Lung (tissue), 12 donors: ENCODE data around the gene EHMT1. TPM values are rescaled to one million over a fixed set of nuclear protein-coding genes. Genes with fewer than 3 reads are reported as not detected.

Source experiments
- ATAC-seq: fragments of 200-7000 bp; cut with Tn5 transposase; one replicate; pipeline ENCODE4 v1.9.1; 2020; ENCODE audit warnings: moderate number of reproducible peaks; ENCODE audit not compliant: insufficient read depth, low FRiP score
- DNase-seq, 3 donors: peaks; one replicate each; pipeline ENCODE4 v3.0.0-alpha.2; 2013 to 2017
- H3K27ac ChIP-seq, 2 donors: one replicate each; pipeline ENCODE4 v1.5.1; 2013; ENCODE audit warnings: mild to moderate bottlenecking in 2 of 2, moderate library complexity in 2 of 2, control low read depth in 1 of 2, inconsistent platforms in 1 of 2, low read depth in 1 of 2, low read length in 1 of 2
- H3K27me3 ChIP-seq, 3 donors: one replicate each; pipeline ENCODE4 v1.5.1; 2013; ENCODE audit warnings: low read length in 2 of 3; ENCODE audit not compliant: control insufficient read depth in 3 of 3, insufficient read depth in 3 of 3
- H3K36me3 ChIP-seq, 4 donors: one replicate each; pipeline ENCODE4 v1.5.1; 2013; ENCODE audit warnings: low read length in 4 of 4, mild to moderate bottlenecking in 1 of 4, moderate library complexity in 1 of 4; ENCODE audit not compliant: control insufficient read depth in 4 of 4, insufficient read depth in 4 of 4
- H3K4me1 ChIP-seq, 5 donors: one replicate each; pipeline ENCODE4 v1.5.1; 2013; ENCODE audit warnings: low read length in 5 of 5, mild to moderate bottlenecking in 2 of 5, moderate library complexity in 1 of 5; ENCODE audit not compliant: control insufficient read depth in 5 of 5, insufficient read depth in 5 of 5
- H3K4me3 ChIP-seq: one replicate; pipeline ENCODE4 v1.5.1; 2013; ENCODE audit warnings: mild to moderate bottlenecking, control low read depth, moderate library complexity
- H3K9ac ChIP-seq, 2 donors: one replicate each; pipeline ENCODE4 v1.5.1; 2013; ENCODE audit warnings: low read length in 2 of 2, control low read depth in 1 of 2; ENCODE audit not compliant: insufficient read depth in 1 of 2
- H3K9me3 ChIP-seq, 4 donors: one replicate each; pipeline ENCODE4 v1.5.1; 2013; ENCODE audit warnings: low read length in 3 of 4, mild to moderate bottlenecking in 1 of 4, moderate library complexity in 1 of 4; ENCODE audit not compliant: control insufficient read depth in 4 of 4, insufficient read depth in 3 of 4
- WGBS, 2 donors: extraction: QIAGEN DNeasy Blood & Tissue Kit; methylation state at CpG; one replicate each; pipeline ENCODE4 v1.1.7; 2013; 5-methylcytosine and 5-hydroxymethylcytosine counted together
- polyA plus RNA-seq, 2 donors: library from polyadenylated mRNA; stranded (reverse); fragments of 200-250 nt; gene quantifications; one replicate each; pipeline ENCODE4 v1.2.1, GENCODE V29; 2013
- total RNA-seq, 2 donors: library from RNA; depleted of rRNA in 1 of 2; stranded (reverse); fragments of >200 nt in 1 of 2; gene quantifications; one replicate each; pipeline ENCODE4 v1.2.1, GENCODE V29; 2014 to 2021
- TF ChIP-seq, protein P1 (sequence below): IDR thresholded peaks from 2 replicates; pipeline ENCODE4 v1.5.1; 2012; ENCODE audit warnings: mild to moderate bottlenecking; ENCODE audit errors: control extremely low read depth, extremely low read depth
- donor health status: control.
- donor health status: control.
- donor health status: Bipolar disorder and iron deficiency.
- donor health status: healthy.
- donor health status: DM: yes; HTN: yes; CAD: no.

The EHMT1 gene
- total and polyA plus RNA-seq, 4 donors, result 32.2 to 91.5 (median 58.1) TPM

GRCh38 chr9:137666955-137667670 lies 48.3 kb downstream of the EHMT1 start:
- DNase-seq (peak in 2 of 3 donors; percentile 17 to 43), ATAC-seq (no peak)
- peaks cover 0 to 4% (median 0%) of the 10 kb centered on the region in 4 donors for H3K9me3 ChIP-seq
- H3K36me3 ChIP-seq, result peaks cover 0 to 6% (median 0%) of the 10 kb centered on the region in 4 donors
- H3K4me1 ChIP-seq, result peaks cover 0 to 33% (median 13%) of the 10 kb centered on the region in 5 donors
- no peak overlapping the region for H3K9ac ChIP-seq
- TF ChIP-seq, protein P1, sequence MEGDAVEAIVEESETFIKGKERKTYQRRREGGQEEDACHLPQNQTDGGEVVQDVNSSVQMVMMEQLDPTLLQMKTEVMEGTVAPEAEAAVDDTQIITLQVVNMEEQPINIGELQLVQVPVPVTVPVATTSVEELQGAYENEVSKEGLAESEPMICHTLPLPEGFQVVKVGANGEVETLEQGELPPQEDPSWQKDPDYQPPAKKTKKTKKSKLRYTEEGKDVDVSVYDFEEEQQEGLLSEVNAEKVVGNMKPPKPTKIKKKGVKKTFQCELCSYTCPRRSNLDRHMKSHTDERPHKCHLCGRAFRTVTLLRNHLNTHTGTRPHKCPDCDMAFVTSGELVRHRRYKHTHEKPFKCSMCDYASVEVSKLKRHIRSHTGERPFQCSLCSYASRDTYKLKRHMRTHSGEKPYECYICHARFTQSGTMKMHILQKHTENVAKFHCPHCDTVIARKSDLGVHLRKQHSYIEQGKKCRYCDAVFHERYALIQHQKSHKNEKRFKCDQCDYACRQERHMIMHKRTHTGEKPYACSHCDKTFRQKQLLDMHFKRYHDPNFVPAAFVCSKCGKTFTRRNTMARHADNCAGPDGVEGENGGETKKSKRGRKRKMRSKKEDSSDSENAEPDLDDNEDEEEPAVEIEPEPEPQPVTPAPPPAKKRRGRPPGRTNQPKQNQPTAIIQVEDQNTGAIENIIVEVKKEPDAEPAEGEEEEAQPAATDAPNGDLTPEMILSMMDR, result no peak
- no peaks in the 10 kb centered on the region for H3K27me3 ChIP-seq
- no peak overlapping the region for H3K27ac ChIP-seq
- H3K4me3 ChIP-seq, result no peak overlapping the region
- 54 to 55% methylated on average over 16 of the region's 16 CpGs for WGBS, 2 donors

- Histone ChIP-seq H3K4me1 (peaks cover 3 to 33% (median 13%) of the 10 kb centered on the region in 5 donors), H3K9ac (no peak overlapping the region), H3K27me3 (no peaks in the 10 kb centered on the region), H3K27ac (no peak overlapping the region), H3K9me3 (peaks cover 0 to 4% (median 0%) of the 10 kb centered on the region in 4 donors), H3K36me3 (peaks cover 0 to 6% (median 0%) of the 10 kb centered on the region in 4 donors), H3K4me3 (no peak overlapping the region)
- TF ChIP-seq, protein P1, result no peak
- ATAC-seq, result no peak
- no peak for DNase-seq
Observed at GRCh38 chr9:137668203-137668602, 49.4 kb downstream of the EHMT1 start.

- H3K27me3 ChIP-seq, result no peaks in the 10 kb centered on the region
- peaks cover 0 to 4% (median 0%) of the 10 kb centered on the region in 4 donors for H3K9me3 ChIP-seq
- H3K36me3 ChIP-seq, result peaks cover 0 to 6% (median 0%) of the 10 kb centered on the region in 4 donors
- no peak overlapping the region for H3K4me3 ChIP-seq
- WGBS, 2 donors, result 87 to 88% methylated on average over 23 of the region's 23 CpGs
- TF ChIP-seq, protein P1, result no peak
- peak; percentile 17 for ATAC-seq
- H3K4me1 ChIP-seq, result peaks cover 4 to 38% (median 20%) of the 10 kb centered on the region in 5 donors
- no peak for DNase-seq
- no peak overlapping the region for H3K27ac ChIP-seq
- H3K9ac ChIP-seq, result no peak overlapping the region
Observed at GRCh38 chr9:137669261-137669672, 50.5 kb downstream of the EHMT1 start.
